GM21528 (cell line): ENCODE data around the gene GALNT9.

Source experiments
- ATAC-seq: cut with Tn5 transposase; IDR thresholded peaks from one replicate; pipeline ENCODE4 v1.9.1; 2021; ENCODE audit warnings: mild to moderate bottlenecking, moderate library complexity; ENCODE audit not compliant: unreplicated experiment, low FRiP score

The GALNT9 gene

GRCh38 chr12:132327336-132328171, 1.8 kb downstream of the GALNT9 start:
- no peak for ATAC-seq

GRCh38 chr12:132326646-132327045, 2.7 kb downstream of the GALNT9 start:
- ATAC-seq = no peak

GRCh38 chr12:132325733-132326130, 3.7 kb downstream of the GALNT9 start:
- ATAC-seq = no peak

- ATAC-seq = no peak
Measured at GRCh38 chr12:132324841-132325732, 4.3 kb downstream of the GALNT9 start.

GRCh38 chr12:132324173-132324572, 5.2 kb downstream of the GALNT9 start:
- no peak for ATAC-seq

- no peak for ATAC-seq
Measured at GRCh38 chr12:132323171-132324010, 6.0 kb downstream of the GALNT9 start.

GRCh38 chr12:132322206-132323132, 6.9 kb downstream of the GALNT9 start:
- no peak for ATAC-seq

- no peak for ATAC-seq
Measured at GRCh38 chr12:132321321-132322118, 7.9 kb downstream of the GALNT9 start.

- ATAC-seq = no peak
Measured at GRCh38 chr12:132320767-132321211, 8.6 kb downstream of the GALNT9 start.

GRCh38 chr12:132319991-132320570, 9.3 kb downstream of the GALNT9 start:
- no peak for ATAC-seq

GRCh38 chr12:132319359-132319950, 9.9 kb downstream of the GALNT9 start:
- ATAC-seq = no peak

- ATAC-seq = no peak
Measured at GRCh38 chr12:132318618-132319033, 10.8 kb downstream of the GALNT9 start.

GRCh38 chr12:132318135-132318534, 11.3 kb downstream of the GALNT9 start:
- ATAC-seq = no peak

- ATAC-seq = no peak
Measured at GRCh38 chr12:132317233-132317938, 12.0 kb downstream of the GALNT9 start.

- no peak for ATAC-seq
Measured at GRCh38 chr12:132316497-132317232, 12.7 kb downstream of the GALNT9 start.

GRCh38 chr12:132315951-132316350, 13.4 kb downstream of the GALNT9 start:
- ATAC-seq = no peak

GRCh38 chr12:132315507-132315906, 13.9 kb downstream of the GALNT9 start:
- no peak for ATAC-seq
